GM19372 (cell line): ENCODE data around the gene EFNA4.
"Not testable (repeated sequence)": the region's sequence is repeated elsewhere in the genome, so short reads cannot be mapped to it uniquely, and the experiment has no call there.

Source experiments
- ATAC-seq: cut with Tn5 transposase; IDR thresholded peaks from one replicate; pipeline ENCODE4 v1.9.1; 2021; ENCODE audit warnings: mild to moderate bottlenecking, low read depth, moderate library complexity; ENCODE audit not compliant: unreplicated experiment

The EFNA4 gene

DNA sequence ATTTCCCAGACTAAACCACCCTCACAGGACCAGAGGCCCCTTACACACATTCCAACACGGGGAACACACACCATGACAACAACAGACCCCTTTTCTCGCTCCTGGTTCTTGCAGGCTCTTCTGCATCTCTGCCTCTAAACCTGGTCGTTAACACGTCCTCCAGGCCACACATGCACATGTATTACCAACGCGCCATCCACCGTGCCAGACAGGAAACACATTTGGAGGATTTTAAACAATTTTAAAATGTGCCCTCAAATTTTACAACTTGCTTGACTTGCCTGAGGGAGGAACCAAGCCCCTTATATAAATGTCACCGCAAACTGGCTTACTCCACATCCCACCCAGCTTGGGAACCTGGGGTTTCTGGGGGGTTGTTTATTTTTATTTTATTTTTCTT lies 47.3 kb downstream of the EFNA4 start:
- ATAC-seq, result no peak

DNA sequence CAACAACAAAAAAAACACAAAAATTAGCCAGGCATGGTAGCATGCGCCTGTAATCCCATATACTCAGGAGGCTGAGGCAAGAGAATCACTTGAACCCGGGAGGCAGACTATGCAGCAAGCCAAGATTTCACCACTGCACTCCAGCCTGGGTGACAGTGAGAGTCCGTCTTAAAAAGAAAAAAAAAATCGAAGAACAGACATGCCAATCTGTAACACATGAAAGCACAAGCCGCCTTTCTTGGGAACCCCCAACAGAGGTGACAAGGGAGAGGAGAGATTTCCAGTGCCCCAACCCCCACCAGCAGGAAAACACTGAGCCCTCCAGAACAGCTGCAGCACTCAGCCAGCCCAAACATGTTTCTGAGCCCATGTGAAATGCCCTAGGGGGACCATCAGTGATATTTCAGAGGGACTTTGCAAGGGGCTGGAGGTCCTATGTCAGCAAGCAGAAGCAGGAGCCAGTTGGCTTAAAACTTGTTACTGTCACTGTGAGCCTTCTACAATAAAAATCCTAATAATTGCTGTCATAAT lies 50.0 kb downstream of the EFNA4 start:
- no peak for ATAC-seq

DNA sequence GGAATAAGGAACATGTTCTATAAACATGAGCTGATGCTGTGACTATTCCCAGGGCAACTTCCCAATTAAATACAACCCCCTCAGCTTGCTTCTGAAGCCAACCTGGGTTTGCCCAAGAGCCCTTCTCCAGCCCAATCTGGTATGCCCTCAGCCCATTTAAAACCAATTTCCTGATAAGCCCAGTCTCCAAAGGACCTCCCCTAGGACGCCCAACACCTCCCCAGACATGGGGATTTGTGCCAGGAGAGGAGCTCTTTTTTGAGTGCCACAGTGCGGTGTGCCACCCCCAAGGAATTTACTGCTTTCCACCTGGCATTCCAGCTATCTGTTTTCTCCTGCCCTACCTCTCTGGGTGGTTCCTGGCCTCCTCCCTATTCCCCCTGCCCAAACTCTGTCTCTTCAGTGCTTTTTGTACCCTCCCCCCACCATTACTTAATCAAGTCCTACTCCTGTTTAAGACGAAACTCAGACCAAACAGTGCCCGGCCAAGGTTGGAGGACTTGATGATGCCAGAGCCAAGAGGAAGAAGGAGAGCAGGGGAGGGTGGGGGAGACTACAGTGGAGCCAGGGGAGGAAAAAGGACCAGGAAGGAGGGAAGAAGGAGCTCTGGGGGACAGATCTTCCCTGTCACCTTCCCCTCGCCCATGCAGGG lies 52.7 kb downstream of the EFNA4 start:
- ATAC-seq, result no peak

DNA sequence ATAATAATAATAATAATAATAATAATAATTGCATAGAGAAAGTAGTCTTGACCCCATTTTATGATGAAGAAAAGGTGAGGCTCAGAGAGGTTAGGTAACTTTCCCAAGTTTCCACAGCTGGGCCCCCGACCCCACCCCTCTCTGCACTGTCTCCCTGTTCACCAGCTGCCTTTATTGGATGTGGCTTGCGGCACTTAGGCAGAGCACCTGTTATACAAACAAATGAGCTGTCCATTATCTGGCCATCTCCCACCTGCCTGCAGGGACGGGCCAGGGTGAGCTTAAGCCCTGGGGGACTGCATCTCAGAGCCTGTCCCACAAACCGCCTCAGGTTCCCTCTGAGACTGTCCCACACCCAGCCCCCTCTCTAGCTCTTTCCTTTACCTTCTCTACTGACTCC lies 54.1 kb downstream of the EFNA4 start:
- ATAC-seq, result no peak

DNA sequence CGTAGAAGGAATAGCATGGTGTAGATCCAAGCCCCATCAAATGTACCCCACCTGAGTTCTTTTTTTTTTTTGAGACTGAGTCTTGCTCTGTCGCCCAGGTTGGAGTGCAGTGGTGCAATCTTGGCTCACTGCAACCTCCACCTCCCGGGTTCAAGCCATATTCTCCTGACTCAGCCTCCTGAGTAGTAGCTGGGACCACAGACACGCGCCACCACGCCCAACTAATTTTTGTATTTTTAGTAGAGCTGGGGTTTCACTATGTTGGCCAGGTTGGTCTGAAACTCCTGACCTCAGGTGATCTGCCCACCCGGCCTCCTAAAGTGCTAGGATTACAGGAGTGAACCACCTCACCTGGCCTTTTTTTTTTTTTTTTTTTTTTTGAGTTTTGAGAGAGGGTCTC lies 54.5 kb downstream of the EFNA4 start:
- ATAC-seq, result not testable (repeated sequence)
